HK-2 (cell line): ENCODE measurements around the gene TCP1.
"Not testable (repeated sequence)": the region's sequence is repeated elsewhere in the genome, so short reads cannot be mapped to it uniquely, and the experiment has no call there.

Source experiments
- DNase-seq: peaks from one replicate; pipeline ENCODE4 v3.0.0-alpha.2; 2018; ENCODE audit not compliant: unreplicated experiment

Gene TCP1

DNA sequence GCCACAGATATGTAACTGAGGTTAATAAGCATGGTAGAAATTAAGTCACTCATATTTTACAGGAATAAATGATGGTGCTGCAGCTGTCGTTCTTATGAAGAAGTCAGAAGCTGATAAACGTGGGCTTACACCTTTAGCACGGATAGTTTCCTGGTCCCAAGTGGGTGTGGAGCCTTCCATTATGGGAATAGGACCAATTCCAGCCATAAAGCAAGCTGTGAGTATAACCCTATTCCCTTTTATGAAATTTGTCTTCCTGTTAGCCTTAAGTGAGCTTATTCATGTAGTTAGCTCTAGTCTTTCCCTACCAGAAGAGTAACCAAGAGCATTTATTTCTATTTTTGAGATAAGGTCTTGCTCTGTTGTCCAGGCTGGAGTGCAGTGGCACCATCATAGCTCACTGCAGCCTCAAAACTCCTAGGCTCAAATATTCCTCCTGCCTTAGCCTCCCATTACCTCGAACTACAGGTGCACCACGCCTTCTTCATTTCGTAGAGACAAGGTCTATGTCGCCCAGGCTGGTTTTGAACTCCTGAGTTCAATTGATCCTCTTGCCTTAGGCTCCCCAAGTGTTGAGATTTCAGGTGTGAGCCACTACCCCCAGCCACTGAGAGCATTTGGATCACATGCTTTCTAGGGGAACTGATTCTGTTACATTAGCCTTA lies 12.0 kb downstream of the TCP1 start:
- DNase-seq: no peak

GRCh38 chr6:159772196-159772595 lies 17.2 kb downstream of the TCP1 start:
- DNase-seq: no peak

GRCh38 chr6:159769470-159769869 lies 19.9 kb downstream of the TCP1 start:
- DNase-seq: no peak

DNA sequence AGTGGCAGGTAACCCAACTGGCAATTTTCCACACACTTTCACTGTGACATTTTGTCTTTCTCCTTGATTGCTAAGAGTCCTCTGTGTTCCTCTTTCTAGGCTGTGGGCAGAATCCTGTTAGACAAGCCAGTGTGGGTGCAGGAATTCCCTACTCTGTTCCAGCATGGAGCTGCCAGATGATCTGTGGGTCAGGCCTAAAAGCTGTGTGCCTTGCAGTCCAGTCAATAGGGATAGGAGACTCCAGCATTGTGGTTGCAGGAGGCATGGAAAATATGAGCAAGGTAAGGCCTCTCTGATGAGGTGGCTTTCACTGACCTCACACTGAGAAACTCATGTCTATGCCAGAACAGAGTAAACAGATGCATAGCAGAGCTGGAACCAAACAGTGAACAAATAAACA lies 22.5 kb downstream of the TCP1 start:
- no peak for DNase-seq

DNA sequence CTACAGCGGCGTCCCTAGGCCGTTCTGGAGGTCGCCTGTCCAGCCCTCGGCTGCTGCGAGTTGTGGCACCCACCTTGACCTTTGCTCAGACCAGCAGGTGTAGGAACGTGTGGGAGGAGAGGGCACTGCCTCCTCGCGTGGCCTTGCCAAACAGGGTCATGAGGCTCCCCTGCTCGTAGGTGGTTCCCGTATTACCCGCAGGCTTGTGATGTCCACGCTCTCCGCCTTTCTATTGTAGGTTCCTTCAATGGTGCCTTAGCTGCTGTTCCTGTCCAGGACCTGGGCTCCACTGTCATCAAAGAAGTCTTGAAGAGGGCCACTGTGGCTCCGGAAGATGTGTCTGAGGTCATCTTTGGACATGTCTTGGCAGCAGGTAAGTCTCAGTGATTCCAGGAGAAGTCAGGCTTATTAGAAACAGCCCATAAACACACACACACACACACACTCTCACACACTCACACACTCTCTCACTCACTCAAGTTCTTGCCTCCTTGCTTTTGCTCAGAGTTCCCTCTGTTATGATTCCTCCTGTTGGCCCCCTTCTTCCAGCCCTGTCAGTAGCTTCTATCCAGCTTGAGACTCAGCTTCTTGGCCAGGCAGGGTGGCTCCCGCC lies 26.6 kb downstream of the TCP1 start:
- no peak for DNase-seq

- peak; percentile 95 for DNase-seq
Measured at GRCh38 chr6:159761873-159762680, 27.3 kb downstream of the TCP1 start, which contains the start of gene ACAT2. Gene ACAT2, plus strand, starts transcription at chr6:159762045. Its CDS starts 43 bp downstream, at chr6:159762088.

- DNase-seq: no peak
Measured at GRCh38 chr6:159761129-159761872, 28.1 kb downstream of the TCP1 start.

DNA sequence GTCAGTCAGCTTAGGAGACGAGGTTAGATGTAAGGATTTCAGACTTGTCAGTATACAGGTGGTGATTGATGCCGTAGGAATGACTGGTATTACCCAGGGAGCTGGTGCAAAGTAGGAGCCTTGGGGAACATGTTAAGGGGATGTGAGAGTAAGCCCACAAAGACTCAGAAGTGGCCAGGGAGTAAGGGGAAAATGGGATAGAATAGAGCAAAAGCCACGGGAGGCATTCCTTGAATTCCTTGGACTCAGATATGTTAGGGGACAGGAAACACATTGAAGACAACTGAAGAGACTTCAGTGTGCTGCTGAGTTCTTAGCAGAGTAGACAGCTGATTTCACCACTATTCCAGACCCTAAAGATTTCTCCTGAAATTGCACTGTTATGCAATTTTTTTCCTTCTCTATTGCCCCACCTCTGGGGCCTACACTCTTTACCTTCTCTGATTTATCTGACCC lies 28.8 kb downstream of the TCP1 start:
- DNase-seq: peak; percentile 70

GRCh38 chr6:159759645-159760044 lies 29.8 kb downstream of the TCP1 start:
- no peak for DNase-seq

DNA sequence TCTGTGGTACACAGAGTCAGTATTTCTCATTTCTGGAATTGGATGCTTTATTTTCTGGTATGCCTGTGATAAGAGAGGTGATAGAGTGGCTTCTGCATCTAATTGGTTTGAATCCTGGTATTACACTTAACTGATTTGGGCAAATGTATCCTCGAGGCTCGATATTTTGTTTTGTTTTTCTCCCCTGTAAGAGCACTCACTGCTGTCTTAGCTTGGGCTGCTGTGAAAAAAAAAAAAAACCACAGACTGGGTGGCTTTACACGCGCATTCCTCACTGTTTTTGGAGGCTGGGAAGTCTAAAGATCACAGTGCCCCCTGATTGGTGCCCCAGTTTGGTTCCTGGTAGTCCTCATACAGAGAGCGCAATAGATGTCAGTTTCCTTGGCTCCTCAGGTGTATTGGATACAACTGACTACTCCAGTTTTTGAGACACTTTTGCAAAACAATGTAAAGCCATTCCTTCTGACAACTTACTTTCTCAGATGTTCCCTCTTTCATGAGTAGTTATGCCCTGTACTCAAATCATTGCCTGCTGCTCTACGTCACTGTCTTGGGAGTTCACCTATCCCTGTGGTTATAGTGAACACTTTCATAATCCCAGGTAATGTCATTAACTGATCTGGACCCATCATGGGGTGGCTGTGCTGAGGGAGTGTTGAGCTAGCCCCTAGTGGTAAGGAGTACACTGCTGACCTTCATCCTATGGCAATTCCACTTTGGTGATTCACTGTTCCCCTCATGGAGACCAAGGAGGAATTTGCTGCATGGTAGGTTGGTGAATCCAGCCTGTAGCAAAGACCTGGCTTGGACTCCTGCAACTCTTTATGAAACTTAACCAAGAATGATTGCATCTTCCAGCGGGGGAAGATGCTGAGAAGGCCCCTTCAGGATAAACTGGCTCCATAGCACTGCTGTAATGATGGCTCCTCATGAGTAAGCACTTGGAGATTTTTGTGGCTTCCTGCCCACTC lies 31.1 kb downstream of the TCP1 start:
- peak; percentile 66 for DNase-seq

- DNase-seq: no peak
Measured at GRCh38 chr6:159756508-159756907, 32.9 kb downstream of the TCP1 start.

DNA sequence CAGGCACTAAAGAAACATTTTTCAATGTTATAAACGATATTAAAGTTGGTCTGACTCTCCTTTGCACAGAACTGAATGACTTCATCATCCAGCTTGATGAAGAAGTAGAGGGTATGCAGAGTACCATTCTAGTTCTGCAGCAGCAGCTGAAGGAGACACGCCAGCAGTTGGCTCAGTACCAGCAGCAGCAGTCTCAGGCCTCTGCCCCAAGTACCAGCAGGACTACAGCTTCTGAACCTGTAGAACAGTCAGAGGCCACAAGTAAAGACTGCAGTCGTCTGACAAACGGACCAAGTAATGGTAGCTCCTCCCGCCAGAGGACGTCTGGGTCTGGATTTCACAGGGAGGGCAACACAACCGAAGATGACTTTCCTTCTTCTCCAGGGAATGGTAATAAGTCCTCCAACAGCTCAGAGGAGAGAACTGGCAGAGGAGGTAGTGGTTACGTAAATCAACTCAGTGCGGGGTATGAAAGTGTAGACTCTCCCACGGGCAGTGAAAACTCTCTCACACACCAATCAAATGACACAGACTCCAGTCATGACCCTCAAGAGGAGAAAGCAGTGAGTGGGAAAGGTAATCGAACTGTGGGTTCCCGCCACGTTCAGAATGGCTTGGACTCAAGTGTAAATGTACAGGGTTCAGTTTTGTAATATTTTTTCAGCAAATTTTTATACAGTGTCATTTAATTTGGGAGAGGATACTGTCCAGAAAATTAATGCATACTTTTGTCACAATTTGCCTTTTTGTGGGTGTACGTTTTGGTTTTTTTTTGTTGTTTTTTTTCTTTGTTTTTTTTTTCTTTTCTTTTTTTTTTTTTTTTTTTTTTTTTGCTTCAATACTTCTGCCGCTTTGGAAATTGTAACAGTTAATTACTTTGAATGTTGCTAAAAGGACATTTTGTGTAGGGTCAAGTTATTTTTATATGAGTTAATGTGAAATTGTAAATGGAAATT lies 34.2 kb downstream of the TCP1 start:
- DNase-seq: no peak

GRCh38 chr6:159754401-159754800 lies 35.0 kb downstream of the TCP1 start:
- DNase-seq: no peak

GRCh38 chr6:159753081-159753872 lies 36.1 kb downstream of the TCP1 start:
- no peak for DNase-seq

DNA sequence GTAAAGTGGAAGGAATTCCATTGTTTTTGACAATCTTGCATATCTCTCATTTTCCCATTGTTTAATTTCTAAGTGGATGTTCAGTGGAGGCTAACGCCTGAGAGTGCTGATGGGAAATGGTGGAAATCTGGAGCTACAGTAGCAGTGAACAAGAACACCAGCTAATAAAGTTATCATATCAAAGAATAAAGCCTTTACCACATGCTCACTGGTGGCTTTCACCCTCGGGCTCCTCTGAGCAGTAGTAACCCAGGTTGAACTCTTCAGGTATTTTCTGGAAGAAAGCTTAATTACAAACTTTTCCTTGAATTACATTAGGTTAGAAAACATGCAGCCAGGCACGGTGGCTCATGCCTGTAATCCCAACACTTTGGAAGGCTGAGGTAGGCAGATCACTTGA lies 38.0 kb downstream of the TCP1 start:
- DNase-seq: no peak

GRCh38 chr6:159748127-159748526 lies 41.3 kb downstream of the TCP1 start:
- not testable (repeated sequence) for DNase-seq

- DNase-seq: no peak
Measured at GRCh38 chr6:159746759-159747158, 42.6 kb downstream of the TCP1 start.

DNA sequence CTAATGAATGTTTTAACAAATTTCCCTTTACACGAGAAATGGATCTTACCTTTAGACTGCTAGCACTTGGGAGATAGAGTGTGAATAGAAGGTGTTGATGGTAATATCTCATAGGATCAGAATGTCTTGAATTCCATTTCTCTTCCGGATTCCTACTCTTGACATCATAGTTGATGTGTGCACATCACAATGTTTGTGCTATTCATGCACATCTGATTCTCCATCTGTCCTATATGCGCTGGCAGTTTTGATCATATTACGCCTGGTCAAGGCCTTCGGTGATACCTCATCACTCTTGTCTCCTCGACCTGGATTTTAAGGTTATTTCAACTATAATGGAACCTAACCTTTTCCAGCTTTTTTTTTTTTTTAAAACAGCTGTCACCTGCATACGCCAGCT lies 44.3 kb downstream of the TCP1 start:
- no peak for DNase-seq

- DNase-seq: no peak
Measured at GRCh38 chr6:159742165-159742564, 47.2 kb downstream of the TCP1 start.
